ENCODE data around the gene NIBAN1.

GRCh38 chr1:184972315-184973055 lies 1.8 kb downstream of the NIBAN1 start:
- TF ChIP-seq EZH2 (IDR thresholded peaks at IDR 0.05), result no peak
- TF ChIP-seq POLR2AphosphoS5 (IDR thresholded peaks at IDR 0.05; ENCODE audit: borderline replicate concordance, low read depth, low read length), result no peak
- TF ChIP-seq FOXP2 (optimal IDR thresholded peaks at IDR 0.05; ENCODE audit: control extremely low read depth, extremely low read length, insufficient read depth), result no peak

Data from SK-N-MC (cell line).